AG08396 (cell line): ENCODE results near the gene SYNDIG1.

Experiments
- DNase-seq: peaks from one replicate; pipeline ENCODE4 v3.0.0; 2012; ENCODE audit warnings: low spot score, mixed read lengths

The SYNDIG1 gene

DNA sequence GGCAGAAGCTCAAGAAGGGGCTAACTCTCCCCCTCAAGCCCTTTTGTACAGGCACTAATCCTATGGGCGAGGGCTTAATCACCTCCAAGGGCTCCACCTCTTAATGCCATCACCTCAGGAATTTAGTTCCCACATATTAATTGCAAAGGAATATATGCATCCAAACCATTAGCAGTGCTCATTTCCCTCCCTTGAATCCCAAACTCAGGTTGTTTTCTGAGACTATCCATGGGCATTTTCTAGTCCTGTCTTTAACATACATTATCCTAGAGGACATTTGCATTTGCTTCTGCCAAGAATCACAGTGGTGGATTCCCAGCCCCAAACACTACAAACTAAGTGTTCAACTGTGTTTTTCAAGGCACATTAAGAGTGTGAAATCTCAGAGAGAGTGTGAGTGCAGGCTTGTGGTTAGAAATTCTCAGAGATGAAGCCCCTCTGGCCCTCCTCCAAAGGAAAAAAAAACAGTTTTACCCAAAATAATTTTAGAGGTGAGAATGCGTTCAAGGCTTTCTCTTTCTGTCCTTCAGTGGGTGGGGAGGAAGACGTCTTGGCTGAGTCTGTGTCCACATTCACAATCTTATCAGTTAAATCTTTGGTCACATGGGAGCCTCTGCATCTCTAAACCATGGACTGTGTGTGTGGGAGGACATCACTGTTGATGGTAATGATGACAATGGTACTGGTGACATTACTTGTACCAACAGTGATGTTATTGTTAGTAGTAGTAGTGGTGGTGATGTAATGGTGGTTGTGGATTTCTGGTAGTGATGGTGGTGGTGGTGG lies 59.3 kb downstream of the SYNDIG1 start:
- no peak for DNase-seq

DNA sequence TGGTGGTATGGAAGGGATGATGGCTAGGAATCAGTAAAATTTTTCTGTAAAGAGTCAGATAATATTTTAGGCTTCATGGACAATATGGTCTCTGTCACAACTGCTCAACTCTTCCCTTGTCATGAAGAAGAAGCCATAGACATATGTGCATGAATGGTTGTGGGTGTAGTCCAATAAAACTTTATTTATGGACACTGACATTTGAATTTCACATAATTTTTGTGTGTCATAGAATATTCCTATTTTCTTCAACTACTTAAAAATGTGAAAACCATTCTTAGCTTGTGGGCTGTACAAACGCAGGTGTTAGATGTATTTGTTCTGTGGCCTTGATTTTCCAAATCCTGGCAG lies 59.9 kb downstream of the SYNDIG1 start:
- no peak for DNase-seq

DNA sequence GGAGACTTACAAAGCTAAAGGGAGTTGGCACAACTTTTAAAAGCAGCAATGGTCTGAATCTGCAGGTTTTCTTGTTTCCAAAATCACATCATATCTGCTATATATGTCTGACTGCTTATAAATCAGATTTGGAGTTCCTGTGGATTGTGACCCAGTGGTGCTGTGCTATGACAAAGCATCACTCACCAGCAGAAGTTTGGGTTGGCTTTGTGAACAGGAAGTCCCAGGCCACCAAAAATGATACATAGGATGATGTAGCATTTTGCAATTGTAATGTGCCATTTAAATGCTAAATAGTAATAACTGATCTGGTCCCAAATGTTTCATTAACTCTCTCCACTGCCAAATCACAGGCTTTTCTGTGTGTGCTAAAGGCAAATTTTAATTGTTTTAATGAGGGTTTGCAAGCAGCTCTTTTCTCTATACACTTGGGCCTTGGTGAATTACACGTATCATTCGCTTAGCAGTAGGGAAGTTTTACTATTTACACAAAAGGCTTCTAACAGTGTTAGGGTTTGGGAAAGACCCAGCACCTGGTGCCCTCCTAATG lies 60.8 kb downstream of the SYNDIG1 start:
- DNase-seq = no peak

DNA sequence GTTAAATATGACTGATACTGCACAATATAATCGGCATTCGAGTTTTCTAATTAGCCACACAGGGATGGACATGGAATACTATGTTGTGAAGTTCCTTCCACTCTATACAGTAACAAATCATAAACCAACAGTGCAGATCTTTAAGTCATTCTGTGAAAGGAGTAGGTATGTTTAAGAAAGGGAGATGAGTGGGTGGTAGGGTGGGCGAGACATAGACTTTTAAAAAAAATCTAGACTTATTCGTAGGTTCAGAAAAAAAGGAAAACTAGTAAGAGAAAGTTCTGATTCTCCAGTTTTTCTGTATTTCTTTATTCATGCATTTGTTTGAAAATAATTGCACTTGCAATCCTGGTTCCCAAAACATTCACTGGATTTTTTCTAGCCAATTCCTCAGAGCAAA lies 61.8 kb downstream of the SYNDIG1 start:
- DNase-seq = no peak

DNA sequence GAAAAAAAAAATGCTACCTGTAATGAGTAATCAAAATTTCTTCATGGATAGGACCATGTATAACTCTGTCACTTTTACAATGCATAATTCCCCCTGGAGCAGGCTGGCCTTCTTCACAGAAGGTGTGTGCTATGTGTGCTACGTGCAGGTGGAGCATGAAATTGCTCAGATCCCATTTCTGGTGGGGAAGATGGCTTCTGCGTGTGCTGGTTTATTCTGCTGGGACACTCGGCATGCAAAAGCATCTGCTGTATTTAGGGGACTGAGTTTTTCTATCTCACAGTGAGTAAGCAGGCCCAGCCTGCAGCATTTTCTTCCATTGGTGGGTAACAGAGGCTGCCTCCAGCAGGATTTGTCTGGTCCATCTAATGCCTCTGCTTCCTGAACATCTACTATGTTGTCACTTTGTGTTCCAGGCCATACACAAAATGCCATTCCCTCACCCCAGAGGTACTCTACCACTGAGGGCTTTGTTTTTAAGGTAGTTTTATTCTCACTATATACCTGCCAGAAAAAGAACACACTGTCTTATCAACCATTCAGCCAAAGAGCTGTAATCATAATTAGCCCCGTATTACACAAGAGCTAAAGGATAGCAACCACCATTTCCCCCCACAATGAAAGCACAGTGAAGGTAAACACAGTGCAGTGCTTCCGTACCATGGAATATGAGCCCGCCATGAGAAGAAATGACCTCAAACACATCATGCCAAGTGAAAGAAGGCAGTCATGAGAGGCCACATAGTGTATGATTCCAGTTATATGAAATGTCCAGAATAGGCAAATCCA lies 62.4 kb downstream of the SYNDIG1 start:
- DNase-seq = no peak

DNA sequence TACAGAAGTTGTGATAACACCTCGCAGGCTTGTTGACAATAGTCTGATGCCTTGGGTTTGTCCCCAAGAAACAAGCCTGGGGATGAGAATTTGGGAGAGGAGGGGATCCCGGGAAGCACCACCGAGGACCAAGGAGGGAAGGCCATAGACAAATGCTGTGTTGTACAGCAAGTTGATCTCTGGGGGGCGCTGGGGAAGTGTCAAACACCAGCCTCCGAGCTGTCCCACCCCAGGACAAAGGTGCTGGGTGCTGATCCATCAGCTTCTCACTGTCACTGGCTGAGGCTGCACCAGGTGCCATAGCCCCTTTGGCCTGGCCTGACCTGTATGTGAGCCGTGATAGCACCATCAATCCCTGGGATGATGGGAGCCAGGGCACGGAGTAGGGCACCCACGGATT lies 64.0 kb downstream of the SYNDIG1 start:
- no peak for DNase-seq

DNA sequence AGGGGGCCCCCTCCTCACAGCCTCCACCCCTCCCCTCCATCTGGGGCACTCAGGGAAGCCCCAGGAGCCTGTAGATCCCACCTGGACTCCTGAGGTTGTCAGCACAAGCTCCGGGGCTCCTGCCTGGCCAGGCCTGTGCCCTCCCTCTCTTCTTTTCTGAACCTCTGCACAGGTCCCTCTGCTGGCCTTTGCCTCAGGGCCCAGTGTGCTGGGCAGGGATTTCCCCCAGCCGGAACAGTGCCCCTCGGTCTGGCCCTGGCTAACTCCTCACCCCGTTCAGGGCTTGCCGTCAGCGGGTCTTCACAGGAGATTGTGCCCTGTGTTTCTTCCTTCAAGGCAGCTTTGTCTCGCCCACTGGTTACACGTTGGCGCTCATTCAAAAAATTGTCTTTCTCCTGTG lies 64.9 kb downstream of the SYNDIG1 start:
- DNase-seq = no peak

DNA sequence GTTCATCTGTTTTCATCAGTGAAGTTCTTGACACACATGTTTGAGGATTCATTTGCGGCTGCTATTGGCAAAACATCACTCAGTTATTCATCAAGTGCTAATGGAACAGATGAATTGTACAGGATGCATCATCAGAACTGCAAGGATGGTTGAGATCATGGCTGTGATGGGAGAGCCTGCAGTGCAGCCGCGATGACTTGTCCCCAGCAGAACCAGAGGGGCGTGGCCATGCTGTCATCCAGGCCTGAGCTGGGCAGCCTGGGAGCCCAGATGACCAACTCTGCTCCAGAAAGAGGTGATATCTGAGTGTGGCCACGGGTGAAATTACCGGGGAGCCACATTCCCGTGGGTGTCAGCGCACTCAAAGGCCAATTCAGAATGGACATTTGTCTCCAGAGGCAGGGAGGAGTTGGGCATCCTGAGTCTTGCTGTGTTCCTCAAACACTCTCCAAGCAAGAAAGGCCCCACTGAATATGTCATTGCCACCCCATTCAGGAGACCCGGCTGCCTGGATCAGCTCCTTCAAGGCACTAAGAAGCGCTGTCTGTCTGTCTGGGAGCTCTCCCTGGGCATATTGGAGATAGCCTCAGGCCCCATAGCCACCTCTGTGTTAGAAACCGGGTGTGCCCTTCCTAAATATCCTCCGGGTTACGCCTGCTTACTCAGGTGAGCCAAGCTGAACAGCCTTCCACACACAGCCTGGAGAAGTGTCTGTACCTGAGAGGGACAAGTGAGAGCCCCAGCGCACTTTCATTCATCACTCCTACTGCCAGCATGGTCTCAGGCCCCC lies 66.7 kb downstream of the SYNDIG1 start:
- no peak for DNase-seq

DNA sequence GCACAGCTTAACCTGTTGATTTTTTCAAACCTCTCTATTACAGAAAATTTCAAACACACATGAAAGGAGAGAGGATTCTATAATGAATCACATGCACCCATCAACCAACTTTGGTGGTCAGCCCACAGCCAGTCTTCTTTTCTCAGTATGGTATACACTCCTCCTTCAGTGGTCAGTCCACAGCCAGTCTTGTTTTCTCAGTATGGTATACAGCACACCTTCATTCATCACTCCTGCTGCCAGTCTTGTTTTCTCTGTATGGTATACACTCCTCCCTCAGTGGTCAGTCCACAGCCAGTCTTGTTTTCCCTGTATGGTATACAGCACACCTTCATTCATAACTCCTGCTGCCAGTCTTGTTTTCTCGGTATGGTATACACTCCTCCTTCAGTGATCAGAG lies 67.8 kb downstream of the SYNDIG1 start:
- DNase-seq = no peak

DNA sequence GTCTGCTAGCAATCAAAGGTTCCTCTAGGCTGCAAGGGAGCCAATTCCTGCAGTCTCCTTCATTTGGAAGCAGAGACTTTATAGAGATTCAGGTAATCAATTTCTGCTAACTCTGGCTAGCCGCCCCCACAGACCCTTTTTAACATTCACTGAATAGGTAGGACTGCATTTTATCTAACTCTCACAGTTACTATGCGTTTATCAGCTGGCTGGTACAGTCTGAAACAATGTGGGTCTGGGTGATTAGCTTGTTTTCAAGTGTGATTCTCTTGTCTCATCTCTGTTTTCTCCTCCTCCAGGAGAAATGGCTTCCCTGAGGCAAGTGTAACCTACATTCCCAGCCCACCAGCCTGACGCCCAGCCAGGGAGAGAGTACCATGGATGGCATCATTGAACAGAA lies 73.3 kb downstream of the SYNDIG1 start:
- no peak for DNase-seq

DNA sequence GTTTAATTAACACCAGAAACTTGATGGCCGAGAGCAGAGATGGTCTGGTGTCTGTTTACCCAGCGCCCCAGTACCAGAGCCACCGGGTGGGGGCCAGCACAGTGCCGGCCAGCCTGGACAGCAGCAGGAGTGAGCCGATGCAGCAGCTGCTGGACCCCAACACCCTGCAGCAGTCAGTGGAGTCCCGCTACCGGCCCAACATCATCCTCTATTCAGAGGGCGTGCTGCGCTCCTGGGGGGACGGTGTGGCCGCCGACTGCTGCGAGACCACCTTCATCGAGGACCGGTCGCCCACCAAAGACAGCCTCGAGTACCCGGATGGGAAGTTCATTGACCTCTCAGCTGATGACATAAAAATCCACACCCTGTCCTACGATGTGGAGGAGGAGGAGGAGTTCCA lies 73.7 kb downstream of the SYNDIG1 start:
- no peak for DNase-seq

DNA sequence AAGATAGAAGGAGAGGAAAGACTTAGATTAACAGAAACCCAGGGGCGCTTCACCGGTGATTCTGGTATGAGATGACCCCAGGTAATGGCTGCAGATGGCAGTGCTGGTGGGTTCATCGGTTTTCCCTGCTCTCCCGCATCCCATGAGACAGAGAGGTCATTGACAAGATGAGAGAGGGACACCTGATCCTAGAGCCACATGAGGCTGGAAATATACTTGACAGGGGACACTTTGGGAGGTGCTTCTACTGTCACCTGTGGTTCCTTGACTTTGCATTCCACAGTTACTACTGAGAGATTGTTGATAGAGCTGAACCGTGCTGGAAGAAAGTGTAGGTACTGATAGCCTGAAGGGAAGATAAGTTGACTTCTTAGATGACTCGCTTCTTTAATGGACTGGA lies 74.3 kb downstream of the SYNDIG1 start:
- no peak for DNase-seq

DNA sequence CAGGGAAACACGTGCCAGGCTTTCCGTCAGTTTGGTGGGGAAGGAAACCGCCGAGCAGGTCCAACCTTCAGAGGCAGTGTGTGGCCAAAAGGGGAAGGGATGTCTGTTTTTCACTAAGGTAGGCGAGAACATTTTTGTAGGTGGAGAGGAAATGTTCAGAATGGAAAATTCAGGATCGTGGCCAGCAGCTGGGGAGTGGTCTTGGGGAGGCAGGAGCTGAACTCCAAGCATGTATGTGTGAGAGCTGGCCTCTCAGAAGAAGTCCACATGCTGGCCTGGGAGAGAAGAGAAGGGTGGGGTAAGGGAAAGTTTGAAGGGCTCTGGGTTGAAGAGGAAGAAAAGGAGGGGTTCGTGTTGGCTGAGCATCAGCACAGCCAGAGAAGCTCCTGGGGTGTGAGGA lies 74.9 kb downstream of the SYNDIG1 start:
- DNase-seq = no peak

DNA sequence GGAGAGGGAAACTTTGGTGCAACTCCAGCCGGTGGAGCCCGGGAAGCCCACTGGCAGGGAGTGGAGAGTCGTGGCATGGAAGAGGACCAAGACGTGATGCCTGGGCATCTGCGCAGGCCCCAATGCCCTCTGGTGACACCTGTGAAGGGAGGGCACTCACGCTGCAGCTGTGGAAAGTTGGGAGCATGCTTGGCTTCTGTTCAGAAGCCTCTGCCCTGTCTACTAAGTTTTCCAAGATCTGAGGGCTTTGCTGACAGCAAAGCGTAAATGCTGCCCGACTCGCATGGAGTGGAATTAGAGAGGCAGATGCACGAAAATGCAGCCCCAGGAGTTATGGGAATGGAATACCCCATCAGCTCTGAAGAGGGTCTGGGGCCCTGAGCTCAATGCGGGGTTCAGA lies 75.7 kb downstream of the SYNDIG1 start:
- DNase-seq = no peak

DNA sequence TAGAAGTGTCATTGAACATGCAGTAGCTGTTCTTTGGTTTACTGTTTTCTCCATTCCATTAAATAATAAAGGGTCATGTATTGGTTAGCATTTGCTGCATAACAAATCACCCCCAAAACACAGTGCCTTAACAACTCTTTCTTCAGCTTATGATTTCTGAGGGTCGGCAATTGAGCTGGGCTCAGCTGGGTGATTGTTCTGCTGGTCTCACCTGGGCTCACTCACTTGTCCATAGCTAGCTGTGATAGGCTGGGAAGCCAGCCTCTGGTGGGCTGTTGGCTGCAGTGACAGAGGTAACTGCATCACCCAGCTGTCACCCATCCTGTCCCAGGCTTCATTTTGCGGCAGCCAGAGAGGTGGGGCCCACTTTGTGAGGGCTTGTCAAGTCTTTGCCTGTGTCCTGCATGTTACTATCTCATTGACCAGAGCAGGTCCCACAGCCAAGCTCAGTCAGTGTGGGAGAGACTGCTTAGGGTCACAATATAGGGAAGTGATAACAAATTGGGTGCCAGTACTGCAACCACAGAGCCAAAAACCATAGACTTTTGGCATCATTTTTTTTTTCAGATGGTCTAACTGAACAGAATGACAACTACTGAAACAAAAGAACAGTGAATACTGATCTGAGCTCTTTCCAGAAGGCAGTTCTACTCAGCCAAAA lies 76.9 kb downstream of the SYNDIG1 start:
- DNase-seq = no peak

DNA sequence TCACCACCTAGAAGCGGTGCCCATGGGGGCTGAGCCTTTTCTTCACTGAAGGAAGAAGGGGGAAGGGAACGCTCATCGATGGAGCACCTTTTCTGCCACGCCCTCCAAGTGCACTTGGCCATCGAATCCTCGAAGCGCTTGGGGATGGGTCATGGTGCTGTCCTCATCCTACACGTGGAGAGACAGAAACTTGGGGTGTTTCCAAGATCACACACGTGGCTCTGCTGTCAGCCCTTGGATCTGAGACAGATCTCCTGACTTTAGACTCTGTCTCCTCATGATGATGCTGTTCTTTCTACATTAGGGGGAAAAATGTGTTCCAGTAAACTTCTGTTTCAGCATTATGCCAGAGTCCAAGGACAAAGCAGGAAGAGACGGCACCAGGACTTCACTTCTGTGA lies 78.5 kb downstream of the SYNDIG1 start:
- DNase-seq = no peak

DNA sequence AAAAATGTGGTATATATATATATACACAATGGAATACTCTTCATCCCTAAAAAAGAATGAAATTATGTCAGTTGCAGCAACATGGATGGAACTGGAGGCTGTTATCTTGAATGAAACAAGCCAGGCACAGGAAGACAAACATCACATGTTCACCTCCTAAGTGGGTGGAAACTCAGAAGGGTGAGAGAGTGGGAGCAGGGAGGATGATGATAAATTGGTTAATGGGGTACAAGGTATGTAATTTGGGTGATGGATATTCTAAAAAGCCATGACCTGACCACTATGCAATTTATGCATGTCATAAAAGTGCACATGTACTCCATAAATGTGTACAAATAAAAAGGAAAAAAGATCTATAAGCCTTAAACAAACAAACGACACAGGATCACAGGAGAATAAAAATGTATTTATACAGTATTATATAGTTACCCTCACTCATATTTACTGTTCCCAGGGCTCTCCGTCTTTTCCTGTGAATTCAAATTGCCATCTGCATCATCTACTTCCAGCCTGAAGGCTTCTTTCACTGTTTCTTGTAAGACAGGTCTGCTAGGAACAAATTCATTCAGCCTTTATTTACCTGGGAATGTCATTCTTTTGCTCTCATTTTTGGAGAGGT lies 89.8 kb downstream of the SYNDIG1 start:
- DNase-seq = no peak

DNA sequence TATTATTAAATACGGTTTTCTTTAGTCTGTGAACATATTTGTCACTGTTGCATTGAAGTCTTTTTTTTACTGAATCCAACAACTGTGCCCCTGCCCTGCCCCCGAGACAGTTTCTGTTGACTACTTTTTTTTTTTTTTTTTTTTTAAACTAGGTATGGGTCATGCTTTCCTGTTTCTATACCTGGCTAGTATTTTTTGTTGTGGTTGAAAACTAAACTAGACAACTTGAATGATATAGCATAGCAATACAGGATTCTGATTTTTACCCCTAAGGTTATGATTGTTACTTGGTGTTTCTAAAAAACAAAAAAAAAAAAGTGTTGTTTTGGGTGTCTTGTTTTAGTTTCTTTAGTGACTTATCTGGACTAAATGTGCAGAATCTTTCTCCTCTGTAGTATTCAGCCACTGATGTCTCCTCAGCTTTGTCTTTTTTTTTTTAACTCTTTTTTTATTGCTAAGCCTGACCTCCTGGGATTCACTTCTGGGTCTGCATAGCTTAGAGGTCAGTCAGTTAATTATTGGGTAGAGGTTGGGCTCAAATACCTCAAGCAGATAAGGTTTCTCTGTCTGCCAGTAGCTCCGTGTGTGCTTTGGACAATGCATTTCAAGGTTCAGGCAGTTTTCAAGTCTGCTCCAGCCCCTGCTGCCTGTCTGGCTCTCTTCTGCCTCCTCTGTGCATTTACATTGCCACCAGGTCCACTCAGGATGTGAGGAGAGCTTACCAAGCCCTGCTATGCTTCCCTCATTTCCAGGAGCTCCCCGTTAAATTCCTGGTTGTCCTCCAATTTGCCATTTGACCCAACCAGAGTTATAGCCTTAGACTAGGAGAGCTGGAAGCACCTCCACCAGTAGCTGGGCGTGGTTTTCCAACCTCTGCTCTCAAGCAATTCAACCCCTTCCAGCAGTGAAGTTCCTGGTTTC lies 91.4 kb downstream of the SYNDIG1 start:
- no peak for DNase-seq

DNA sequence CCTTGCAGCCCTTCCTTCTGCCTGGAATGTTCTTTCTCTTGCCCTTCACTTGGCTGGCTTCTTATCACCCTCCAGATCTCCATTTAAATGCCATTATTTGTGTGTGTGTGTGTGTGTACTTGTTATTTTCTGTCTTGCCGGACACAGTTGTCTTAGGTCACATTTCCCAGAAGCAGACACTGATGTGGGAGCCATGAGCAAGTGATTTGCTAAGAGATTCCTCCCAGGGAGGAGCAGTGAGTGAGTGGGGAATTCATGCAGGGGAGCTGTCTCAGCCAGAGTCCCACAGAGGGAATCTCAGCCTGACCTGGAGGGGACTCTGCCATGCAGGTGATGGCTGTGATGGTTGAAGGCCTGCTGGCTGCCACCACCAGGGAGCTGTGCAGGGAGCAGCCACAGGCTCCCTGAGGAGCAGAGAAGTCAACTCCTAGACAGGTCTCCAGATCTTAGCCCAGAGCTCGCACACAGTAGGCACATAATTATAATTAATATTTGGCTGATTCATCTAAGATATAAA lies 96.5 kb downstream of the SYNDIG1 start:
- DNase-seq = no peak

DNA sequence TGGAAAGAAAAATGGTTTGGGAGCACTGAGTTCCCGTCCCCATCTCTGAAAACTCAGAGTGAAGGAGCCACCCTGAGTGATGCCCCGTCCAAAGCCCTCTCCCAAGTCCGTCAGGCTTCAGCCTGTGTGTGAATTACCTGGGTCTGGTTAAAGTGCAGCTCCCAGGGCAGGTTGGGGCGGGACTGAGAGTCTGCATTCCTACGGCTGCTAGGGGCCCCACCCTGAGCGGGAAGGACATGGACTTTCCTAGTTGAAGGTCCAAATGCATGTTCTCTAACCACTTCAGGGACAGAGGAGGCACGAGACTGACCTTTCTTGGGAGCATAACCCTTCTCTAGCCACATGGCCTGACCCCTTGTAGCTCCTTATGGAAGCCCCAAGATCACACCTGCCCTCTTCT lies 97.2 kb downstream of the SYNDIG1 start:
- no peak for DNase-seq
